SH-SY5Y (cell line): Measurements from ENCODE around the gene ZBTB4.

Experiments
- GATA2 ChIP-seq: IDR thresholded peaks from 2 replicates; pipeline ENCODE4 v1.6.1; 2011; ENCODE audit warnings: mild to moderate bottlenecking, low read depth, low read length
- GATA3 ChIP-seq: IDR thresholded peaks from 2 replicates; pipeline ENCODE4 v1.6.1; 2011; ENCODE audit warnings: low read depth, mild to moderate bottlenecking, low read length, moderate library complexity

Gene ZBTB4

DNA sequence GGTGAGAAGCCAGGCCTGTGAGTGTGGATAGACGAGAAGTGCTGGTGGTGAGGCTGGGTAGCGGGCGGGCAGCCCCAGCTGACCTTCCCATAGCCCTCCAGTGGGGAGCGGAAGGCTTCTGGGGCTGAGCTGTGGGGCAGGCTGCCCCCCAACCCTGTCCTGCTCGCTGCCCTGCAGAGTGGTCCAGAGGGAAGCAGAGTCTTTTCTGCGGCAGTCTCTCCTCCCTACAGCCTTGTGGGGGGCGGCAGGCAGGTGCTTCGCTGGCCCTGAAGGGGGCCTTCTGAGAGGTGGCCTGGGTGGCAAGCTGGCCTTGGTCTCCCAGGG, 68.0 kb downstream of the ZBTB4 start:
- no peak for TF ChIP-seq GATA2
- TF ChIP-seq GATA3 = no peak

- TF ChIP-seq GATA3 (no peak), GATA2 (no peak)
Observed at GRCh38 chr17:7410634-7411426, 68.6 kb downstream of the ZBTB4 start.

GRCh38 chr17:7409716-7410115, 69.7 kb downstream of the ZBTB4 start:
- no peak for TF ChIP-seq GATA2
- TF ChIP-seq GATA3 = no peak
